Activated naive CD4-positive, alpha-beta T cell treated with anti-CD3 and anti-CD28 coated beads, Interleukin-2, amount 50 U/mL, for 24 hours (primary cell): ENCODE results near the gene PPIL4.
"Not testable (repeated sequence)": the region's sequence is repeated elsewhere in the genome, so short reads cannot be mapped to it uniquely, and the experiment has no call there.

Source experiments
- H3K27ac Mint-ChIP-seq: one replicate; pipeline ENCODE4 v1.8.0; 2021; ENCODE audit warnings: mild to moderate bottlenecking, mixed read lengths
- H3K27me3 Mint-ChIP-seq: one replicate; pipeline ENCODE4 v1.8.0; 2021; ENCODE audit warnings: mixed read lengths
- H3K36me3 Mint-ChIP-seq: one replicate; pipeline ENCODE4 v1.8.0; 2021; ENCODE audit warnings: mixed read lengths
- H3K4me1 Mint-ChIP-seq: one replicate; pipeline ENCODE4 v1.8.0; 2021; ENCODE audit warnings: mixed read lengths
- H3K4me3 Mint-ChIP-seq: one replicate; pipeline ENCODE4 v1.8.0; 2021; ENCODE audit warnings: mild to moderate bottlenecking, mixed read lengths
- H3K9me3 Mint-ChIP-seq: one replicate; pipeline ENCODE4 v1.8.0; 2021; ENCODE audit warnings: mixed read lengths

Gene PPIL4

DNA sequence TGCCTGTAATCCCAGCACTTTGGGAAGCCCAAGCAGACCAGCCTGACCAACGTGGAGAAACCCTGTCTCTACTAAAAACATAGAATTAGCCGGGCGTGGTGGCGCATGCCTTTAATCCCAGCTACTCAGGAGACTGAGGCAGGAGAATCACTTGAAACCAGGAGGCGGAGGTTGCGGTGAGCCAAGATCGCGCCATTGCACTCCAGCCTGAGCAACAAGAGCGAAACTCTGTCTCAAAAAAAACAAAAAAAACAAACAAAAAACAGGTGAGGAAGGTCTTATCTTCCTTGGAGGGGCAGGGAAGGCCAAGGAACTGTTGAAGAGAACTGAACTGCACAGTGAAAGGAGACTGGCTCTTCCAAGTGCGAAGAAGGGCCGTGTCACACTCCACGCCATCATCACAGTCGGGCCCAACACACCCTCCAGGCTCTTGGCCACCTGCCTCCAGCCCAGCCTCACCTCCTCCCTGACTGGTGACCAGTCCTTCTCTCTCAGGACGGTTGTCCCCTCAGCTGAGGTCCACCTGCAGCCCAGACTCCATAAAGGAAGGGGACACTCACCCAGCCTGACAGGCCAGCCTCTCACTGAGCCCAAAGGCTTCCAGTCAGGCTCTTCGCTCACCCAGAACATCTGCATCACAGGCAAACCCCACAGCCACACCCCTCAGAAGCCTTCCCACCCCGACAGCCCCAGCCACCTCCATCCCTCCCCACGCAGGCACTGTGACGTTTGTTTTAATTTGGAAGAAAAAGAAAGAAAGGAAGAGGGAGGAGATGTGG is 65.2 kb downstream of the PPIL4 start:
- peak overlapping the region; percentile 94 for H3K4me3 Mint-ChIP-seq
- peaks cover 79% of the 10 kb centered on the region for H3K4me1 Mint-ChIP-seq
- H3K9me3 Mint-ChIP-seq, result no peaks in the 10 kb centered on the region
- H3K27me3 Mint-ChIP-seq, result no peaks in the 10 kb centered on the region
- peak overlapping the region; percentile 98 for H3K27ac Mint-ChIP-seq
- H3K36me3 Mint-ChIP-seq, result peaks cover 8% of the 10 kb centered on the region

- Mint-ChIP-seq H3K4me1 (peaks cover 66% of the 10 kb centered on the region), H3K27me3 (no peaks in the 10 kb centered on the region), H3K27ac (peak overlapping the region; percentile 46), H3K36me3 (peaks cover 9% of the 10 kb centered on the region), H3K9me3 (no peaks in the 10 kb centered on the region), H3K4me3 (peak overlapping the region; percentile 94)
Measured at GRCh38 chr6:149478631-149479314, 67.1 kb downstream of the PPIL4 start.

GRCh38 chr6:149477544-149477943 is 68.3 kb downstream of the PPIL4 start:
- Mint-ChIP-seq H3K36me3 (peaks cover 10% of the 10 kb centered on the region), H3K4me1 (peaks cover 68% of the 10 kb centered on the region), H3K27me3 (no peaks in the 10 kb centered on the region), H3K27ac (peak overlapping the region; percentile 81), H3K4me3 (peak overlapping the region; percentile 33), H3K9me3 (no peaks in the 10 kb centered on the region)

DNA sequence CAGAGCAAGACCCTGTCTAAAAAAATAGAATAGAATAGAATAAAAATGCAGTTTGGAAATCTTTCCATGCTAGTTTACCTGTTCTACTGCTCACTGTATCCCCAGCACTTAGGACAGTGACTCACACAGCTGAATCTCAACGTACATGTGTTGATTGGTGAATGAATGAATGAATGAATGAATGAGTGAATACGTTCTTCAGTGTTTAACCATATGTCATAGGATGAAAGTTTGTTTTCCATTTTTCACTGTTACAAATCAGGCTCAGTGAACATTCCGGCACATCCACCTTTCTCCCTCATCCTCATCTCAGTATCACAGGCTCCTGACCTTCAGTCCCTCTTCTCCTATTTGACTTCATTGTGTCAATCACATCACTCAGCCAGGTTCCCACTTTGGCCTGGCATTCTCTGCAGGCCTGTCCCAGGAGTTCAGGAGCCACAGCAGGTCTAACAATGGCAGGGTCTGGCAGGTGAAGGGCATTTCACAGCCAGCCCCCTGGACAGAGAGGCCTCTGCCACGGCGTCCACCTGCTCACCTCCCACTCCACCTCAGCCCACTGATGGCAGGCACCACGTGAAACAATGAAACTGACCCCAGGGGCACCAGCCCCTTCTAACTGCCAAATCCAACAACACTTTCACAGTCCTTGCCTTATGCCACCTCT is 68.9 kb downstream of the PPIL4 start:
- Mint-ChIP-seq H3K36me3 (peaks cover 13% of the 10 kb centered on the region), H3K9me3 (no peaks in the 10 kb centered on the region), H3K4me1 (peaks cover 69% of the 10 kb centered on the region), H3K27me3 (no peaks in the 10 kb centered on the region), H3K27ac (peak overlapping the region; percentile 81), H3K4me3 (no peak overlapping the region)

DNA sequence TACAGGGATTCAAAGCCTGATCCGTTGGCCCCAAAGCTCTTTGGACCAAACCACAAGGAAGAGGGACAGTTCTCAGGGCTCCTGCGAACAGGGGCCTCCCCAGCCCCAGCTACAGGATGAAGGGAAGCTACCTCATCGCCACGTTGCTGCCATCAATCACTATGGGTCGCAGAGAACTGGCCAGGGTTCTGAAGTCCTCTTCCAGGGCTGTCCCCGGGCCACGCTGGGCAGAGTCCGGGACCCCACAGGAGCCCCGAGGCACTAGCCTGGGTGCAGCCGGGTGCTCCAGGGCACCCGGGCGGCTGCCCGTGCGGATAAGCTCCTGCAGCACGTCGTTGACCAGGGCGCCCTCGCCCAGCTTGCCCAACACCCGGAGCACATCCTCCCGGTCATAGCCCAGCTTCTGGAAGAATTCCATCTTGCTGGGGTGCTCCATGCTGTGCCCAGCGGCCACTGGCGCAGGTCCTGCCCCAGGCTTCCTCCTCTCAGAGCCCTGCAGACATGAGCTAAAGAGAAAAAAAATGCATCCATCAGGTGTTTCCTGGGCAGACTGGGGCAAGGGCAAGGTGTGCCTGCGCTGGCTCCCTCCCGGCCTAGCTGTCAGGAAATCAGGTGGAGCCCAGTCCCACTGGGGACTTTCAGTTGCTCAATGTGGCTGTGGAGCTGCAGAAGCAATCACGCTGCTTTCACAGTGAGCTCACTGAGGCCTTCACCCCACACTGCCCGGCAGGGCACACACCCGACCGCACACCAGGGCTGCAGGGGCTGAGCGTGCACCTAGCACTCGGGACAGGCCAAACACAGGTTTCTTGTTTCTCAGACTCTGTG is 71.5 kb downstream of the PPIL4 start:
- no peak overlapping the region for H3K4me3 Mint-ChIP-seq
- H3K4me1 Mint-ChIP-seq, result peaks cover 61% of the 10 kb centered on the region
- H3K9me3 Mint-ChIP-seq, result no peaks in the 10 kb centered on the region
- H3K27me3 Mint-ChIP-seq, result no peaks in the 10 kb centered on the region
- H3K36me3 Mint-ChIP-seq, result peaks cover 7% of the 10 kb centered on the region
- H3K27ac Mint-ChIP-seq, result no peak overlapping the region

GRCh38 chr6:149473080-149474052 is 72.5 kb downstream of the PPIL4 start:
- no peaks in the 10 kb centered on the region for H3K27me3 Mint-ChIP-seq
- H3K4me1 Mint-ChIP-seq, result peaks cover 59% of the 10 kb centered on the region
- peak overlapping the region; percentile 68 for H3K27ac Mint-ChIP-seq
- H3K36me3 Mint-ChIP-seq, result peaks cover 7% of the 10 kb centered on the region
- H3K9me3 Mint-ChIP-seq, result no peaks in the 10 kb centered on the region
- peak overlapping the region; percentile 3 for H3K4me3 Mint-ChIP-seq

DNA sequence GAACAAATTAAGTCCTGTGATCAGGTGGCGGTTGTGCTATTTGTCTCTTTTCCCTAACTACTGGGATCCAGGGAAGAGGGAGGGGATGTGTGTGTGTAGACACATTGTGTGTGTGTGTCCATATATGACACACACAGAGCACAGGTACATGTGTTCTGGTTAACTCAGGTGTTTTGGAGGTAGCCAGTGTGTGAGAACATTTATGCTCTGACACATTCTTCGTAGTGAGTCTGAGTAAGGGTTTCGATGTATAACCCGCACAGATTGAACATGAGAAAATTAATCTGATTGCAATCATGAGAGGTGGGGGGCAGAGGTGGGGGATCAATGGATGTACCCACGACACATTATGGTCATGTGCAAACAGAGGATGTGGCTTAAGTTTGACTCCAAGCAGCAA is 73.6 kb downstream of the PPIL4 start:
- H3K36me3 Mint-ChIP-seq, result peaks cover 4% of the 10 kb centered on the region
- H3K4me3 Mint-ChIP-seq, result no peak overlapping the region
- H3K9me3 Mint-ChIP-seq, result no peaks in the 10 kb centered on the region
- no peaks in the 10 kb centered on the region for H3K27me3 Mint-ChIP-seq
- peaks cover 61% of the 10 kb centered on the region for H3K4me1 Mint-ChIP-seq
- H3K27ac Mint-ChIP-seq, result peak overlapping the region; percentile 65

DNA sequence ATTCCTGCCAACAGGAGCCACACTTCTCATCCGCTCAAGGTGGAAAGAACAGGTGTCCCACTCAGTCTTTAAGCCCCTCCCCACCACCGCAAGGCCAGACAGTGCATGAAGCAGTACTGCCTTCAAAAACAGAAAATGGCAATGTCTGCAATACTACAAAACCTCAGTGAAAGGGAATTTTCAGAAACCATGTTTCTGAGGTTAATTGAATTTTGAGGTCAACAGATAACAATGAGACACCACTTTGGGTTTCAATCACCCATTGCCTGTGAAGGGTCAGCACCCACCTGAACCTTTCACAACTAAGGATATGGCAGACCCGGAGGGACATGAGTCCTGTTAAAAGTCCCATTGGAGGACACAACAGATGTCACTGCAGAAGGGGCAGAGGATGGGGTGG is 74.0 kb downstream of the PPIL4 start:
- H3K27me3 Mint-ChIP-seq, result no peaks in the 10 kb centered on the region
- peaks cover 57% of the 10 kb centered on the region for H3K4me1 Mint-ChIP-seq
- peaks cover 4% of the 10 kb centered on the region for H3K36me3 Mint-ChIP-seq
- no peak overlapping the region for H3K4me3 Mint-ChIP-seq
- no peaks in the 10 kb centered on the region for H3K9me3 Mint-ChIP-seq
- H3K27ac Mint-ChIP-seq, result peak overlapping the region; percentile 65

DNA sequence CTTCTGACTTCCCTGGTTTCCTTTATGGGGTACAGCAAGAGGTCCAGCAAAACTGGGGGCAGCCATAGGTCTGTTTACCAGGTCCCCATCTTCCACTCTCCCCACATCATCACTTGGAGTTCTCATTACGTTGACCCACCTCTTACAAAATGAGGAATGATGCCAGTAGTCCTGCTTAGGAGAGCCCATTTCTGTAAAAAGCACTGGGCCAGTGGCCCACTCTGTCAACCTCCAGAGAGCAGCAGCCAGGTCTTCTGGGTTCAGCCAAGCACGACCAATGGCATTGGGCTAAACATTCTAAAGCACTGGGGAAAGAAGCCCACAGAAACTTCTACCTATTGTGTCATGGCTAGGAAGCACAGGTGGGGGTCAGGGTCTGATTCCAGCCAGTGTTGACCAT is 74.9 kb downstream of the PPIL4 start:
- peaks cover 53% of the 10 kb centered on the region for H3K4me1 Mint-ChIP-seq
- peaks cover 4% of the 10 kb centered on the region for H3K36me3 Mint-ChIP-seq
- H3K4me3 Mint-ChIP-seq, result no peak overlapping the region
- no peaks in the 10 kb centered on the region for H3K9me3 Mint-ChIP-seq
- no peaks in the 10 kb centered on the region for H3K27me3 Mint-ChIP-seq
- H3K27ac Mint-ChIP-seq, result peak overlapping the region; percentile 14

DNA sequence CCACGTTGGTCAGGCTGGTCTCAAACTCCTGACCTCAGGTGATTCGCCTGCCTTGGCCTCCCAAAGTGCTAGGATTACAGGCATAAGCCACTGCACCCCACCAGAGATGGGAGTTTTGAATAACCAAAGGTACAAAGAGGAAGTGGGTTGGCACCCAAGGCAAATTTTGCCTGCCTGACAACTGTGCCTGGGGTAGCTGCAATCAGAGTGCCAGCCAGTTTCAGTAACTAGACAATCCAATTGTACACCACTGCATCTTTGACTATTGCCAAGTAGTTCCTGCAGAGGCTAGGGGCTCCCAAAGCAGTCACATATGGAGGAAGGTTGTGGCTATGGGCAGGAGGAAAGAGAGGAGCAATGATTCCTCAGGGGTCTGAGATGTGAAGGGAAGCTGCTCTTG is 77.7 kb downstream of the PPIL4 start:
- Mint-ChIP-seq H3K27me3 (no peaks in the 10 kb centered on the region), H3K9me3 (no peaks in the 10 kb centered on the region), H3K27ac (peak overlapping the region; percentile 71), H3K4me1 (peaks cover 66% of the 10 kb centered on the region), H3K36me3 (peaks cover 5% of the 10 kb centered on the region), H3K4me3 (peak overlapping the region; percentile 49)

DNA sequence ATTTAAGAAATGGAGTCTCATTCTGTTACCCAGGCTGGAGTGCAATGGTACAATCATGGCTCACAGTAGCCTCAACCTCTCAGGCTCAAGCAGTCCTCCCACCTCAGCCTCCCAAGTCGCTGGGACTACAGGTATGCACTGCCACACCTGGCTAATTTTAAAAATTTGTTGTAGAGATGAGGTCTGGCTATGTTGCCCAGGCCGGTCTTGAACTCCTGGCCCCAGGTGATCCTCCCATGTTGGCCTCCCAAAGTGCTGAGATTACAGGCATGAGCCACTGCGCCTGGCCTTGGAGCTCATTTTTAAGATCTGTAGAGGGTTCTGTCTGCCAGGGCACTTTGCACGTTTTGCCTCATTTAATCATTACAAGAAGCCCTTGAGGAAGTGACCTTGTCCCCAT is 78.6 kb downstream of the PPIL4 start:
- Mint-ChIP-seq H3K4me3 (no peak overlapping the region), H3K36me3 (peaks cover 8% of the 10 kb centered on the region), H3K9me3 (no peaks in the 10 kb centered on the region), H3K27ac (no peak overlapping the region), H3K4me1 (peaks cover 62% of the 10 kb centered on the region), H3K27me3 (no peaks in the 10 kb centered on the region)

- Mint-ChIP-seq H3K27ac (peak overlapping the region; percentile 65), H3K9me3 (no peaks in the 10 kb centered on the region), H3K27me3 (no peaks in the 10 kb centered on the region), H3K36me3 (peaks cover 8% of the 10 kb centered on the region), H3K4me1 (peaks cover 43% of the 10 kb centered on the region), H3K4me3 (no peak overlapping the region)
Measured at GRCh38 chr6:149464411-149464810, 81.4 kb downstream of the PPIL4 start.

DNA sequence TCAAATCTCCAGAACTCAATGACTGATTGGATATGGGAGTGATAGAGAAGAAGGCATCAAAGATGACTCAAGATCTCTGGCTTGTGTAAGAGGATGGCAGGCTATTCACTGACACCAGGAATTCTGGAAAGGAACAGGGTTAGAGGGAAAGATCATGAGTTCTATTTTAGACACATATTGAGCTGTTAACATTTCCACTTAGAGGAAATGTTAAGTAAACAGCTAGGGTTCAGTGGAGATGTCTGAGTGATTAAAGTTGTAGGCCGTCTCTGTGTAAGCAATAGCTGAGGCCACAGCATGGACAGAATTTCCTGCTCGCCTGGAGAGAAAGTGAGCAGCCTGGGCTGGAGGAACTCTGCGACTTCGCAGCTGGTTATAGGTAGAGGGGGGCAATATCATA is 82.1 kb downstream of the PPIL4 start:
- H3K9me3 Mint-ChIP-seq, result no peaks in the 10 kb centered on the region
- H3K36me3 Mint-ChIP-seq, result peaks cover 12% of the 10 kb centered on the region
- H3K4me1 Mint-ChIP-seq, result peaks cover 45% of the 10 kb centered on the region
- H3K4me3 Mint-ChIP-seq, result no peak overlapping the region
- H3K27me3 Mint-ChIP-seq, result no peaks in the 10 kb centered on the region
- peak overlapping the region; percentile 60 for H3K27ac Mint-ChIP-seq

GRCh38 chr6:149462712-149463111 is 83.1 kb downstream of the PPIL4 start:
- not testable (repeated sequence) for H3K27me3 Mint-ChIP-seq, H3K9me3 Mint-ChIP-seq, H3K4me3 Mint-ChIP-seq
- Mint-ChIP-seq H3K27ac (peak overlapping the region; percentile 33), H3K4me1 (peaks cover 39% of the 10 kb centered on the region), H3K36me3 (peaks cover 14% of the 10 kb centered on the region)
